ENCODE data around the gene CD79B.

Gene CD79B

GRCh38 chr17:63950940-63951907 is 19.1 kb upstream of the CD79B start:
- DNase-seq: no peak

- DNase-seq: no peak
Observed at GRCh38 chr17:63949576-63950250, 17.6 kb upstream of the CD79B start.

- no peak for DNase-seq
Observed at GRCh38 chr17:63948521-63948920, 16.4 kb upstream of the CD79B start.

GRCh38 chr17:63947711-63948330 is 15.7 kb upstream of the CD79B start:
- DNase-seq: no peak

GRCh38 chr17:63946440-63947363 is 14.6 kb upstream of the CD79B start:
- peak; percentile 31 for DNase-seq

GRCh38 chr17:63945784-63946439 is 13.8 kb upstream of the CD79B start:
- DNase-seq: no peak

- no peak for DNase-seq
Observed at GRCh38 chr17:63944736-63945499, 12.8 kb upstream of the CD79B start.

GRCh38 chr17:63943745-63944144 is 11.6 kb upstream of the CD79B start:
- no peak for DNase-seq

- no peak for DNase-seq
Observed at GRCh38 chr17:63942309-63942985, 10.3 kb upstream of the CD79B start.

- no peak for DNase-seq
Observed at GRCh38 chr17:63941751-63942150, 9.6 kb upstream of the CD79B start.

- no peak for DNase-seq
Observed at GRCh38 chr17:63941162-63941561, 9.0 kb upstream of the CD79B start.

- DNase-seq: no peak
Observed at GRCh38 chr17:63940584-63940983, 8.5 kb upstream of the CD79B start.

GRCh38 chr17:63939884-63940283 is 7.8 kb upstream of the CD79B start:
- no peak for DNase-seq

- no peak for DNase-seq
Observed at GRCh38 chr17:63939401-63939800, 7.3 kb upstream of the CD79B start.

- no peak for DNase-seq
Observed at GRCh38 chr17:63937920-63938319, 5.8 kb upstream of the CD79B start.

GRCh38 chr17:63937319-63937718 is 5.2 kb upstream of the CD79B start:
- DNase-seq: no peak

GRCh38 chr17:63934183-63935112 is 2.3 kb upstream of the CD79B start:
- no peak for DNase-seq

- no peak for DNase-seq
Observed at GRCh38 chr17:63933598-63933997, 1.5 kb upstream of the CD79B start.

- DNase-seq: no peak
Observed at GRCh38 chr17:63932721-63933120, 590 bp upstream of the CD79B start.
